Panc1 (cell line): ENCODE data around the gene TST. TPM values are rescaled to one million over a fixed set of nuclear protein-coding genes. Genes with fewer than 3 reads are reported as not detected.

ENCODE experiments used
- ATAC-seq: fragments of 200-7000 bp; cut with Tn5 transposase; 2 replicates; pipeline ENCODE4 v1.9.1; 2020; ENCODE audit warnings: mild to moderate bottlenecking, moderate library complexity
- BruUV-seq: library from RNA; stranded (reverse); fragments of 400-500 nt; replicated peaks from 2 replicates; lab custom pipeline; 2021; lab: Mats Ljungman, UMichigan
- CTCF ChIA-PET: fragments of 300-600 bp; sonication (Branson Sonifier 250); formaldehyde crosslinking; loops from one replicate; lab custom pipeline; 2022; ENCODE audit warnings: antibody characterized with exemption; lab: Charles Lee
- POLR2A ChIA-PET: fragments of 300-600 bp; sonication (Branson Sonifier 250); formaldehyde crosslinking; loops from one replicate; lab custom pipeline; 2022; ENCODE audit warnings: antibody characterized with exemption; lab: Charles Lee
- DNase-seq: peaks from one replicate; pipeline ENCODE4 v3.0.0-alpha.2; 2010; ENCODE audit warnings: low read depth, low spot score
- H3K27ac ChIP-seq: 2 replicates; pipeline ENCODE4 v1.5.1; 2011; ENCODE audit warnings: mild to moderate bottlenecking, low read length, inconsistent platforms
- H3K27me3 ChIP-seq: fragments of 200-500 bp; sonication (Bioruptor generic); 2 replicates; pipeline ENCODE4 v1.6.0; 2014; ENCODE audit warnings: low read length, inconsistent platforms; ENCODE audit not compliant: control insufficient read depth, insufficient read depth
- H3K36me3 ChIP-seq: fragments of 200-500 bp; sonication (Bioruptor generic); 2 replicates; pipeline ENCODE4 v1.5.1; 2014; ENCODE audit warnings: inconsistent platforms, mild to moderate bottlenecking, low read length, moderate library complexity; ENCODE audit not compliant: control insufficient read depth, insufficient read depth
- H3K4me1 ChIP-seq: 2 replicates; pipeline ENCODE4 v1.5.1; 2011; ENCODE audit warnings: inconsistent platforms, mild to moderate bottlenecking, low read length, moderate library complexity; ENCODE audit not compliant: control insufficient read depth, insufficient read depth
- H3K4me3 ChIP-seq, 2 experiments: 2 replicates each; pipeline ENCODE4 v1.5.1; 2011 to 2012; ENCODE audit warnings: low read depth in 2 of 2, low read length in 2 of 2, mild to moderate bottlenecking in 2 of 2, inconsistent platforms in 1 of 2, moderate library complexity in 1 of 2
- H3K9me3 ChIP-seq: fragments of 200-500 bp; sonication (Bioruptor generic); 2 replicates; pipeline ENCODE4 v1.5.1; 2014; ENCODE audit warnings: low read depth, mild to moderate bottlenecking, inconsistent platforms, low read length, moderate library complexity; ENCODE audit not compliant: control insufficient read depth, insufficient read depth
- CTCF ChIP-seq: fragments of 450-650 bp; IDR thresholded peaks from 2 replicates; pipeline ENCODE4 v1.5.1; 2017; ENCODE audit warnings: mild to moderate bottlenecking
- POLR2AphosphoS5 ChIP-seq: IDR thresholded peaks from 2 replicates; pipeline ENCODE4 v1.6.1; 2012; ENCODE audit warnings: mild to moderate bottlenecking, low read depth, low read length, moderate library complexity
- REST ChIP-seq, 2 experiments: IDR thresholded peaks; 2 replicates each; pipeline ENCODE4 v1.6.1; 2011 to 2012; ENCODE audit warnings: low read depth in 2 of 2, control low read depth in 1 of 2, low read length in 1 of 2, mild to moderate bottlenecking in 1 of 2, moderate library complexity in 1 of 2; ENCODE audit not compliant: insufficient read depth in 1 of 2
- SIN3A ChIP-seq: IDR thresholded peaks from 2 replicates; pipeline ENCODE4 v1.6.1; 2012; ENCODE audit warnings: low read depth, mild to moderate bottlenecking, low read length, moderate library complexity, borderline replicate concordance; ENCODE audit not compliant: insufficient read depth
- TCF7L2 ChIP-seq: IDR thresholded peaks from 2 replicates; pipeline ENCODE4 v1.6.1; 2011; ENCODE audit warnings: mild to moderate bottlenecking, low read depth, low read length, inconsistent platforms
- in situ Hi-C: cut with HindIII; loops from 2 replicates; pipeline ENCODE4 v1.10.0; 2016; ENCODE audit warnings: low sequenced_read_pairs, low pct_unique_long_range_greater_than_20kb
- intact Hi-C: fragments of 100-400 bp; cut with micrococcal nuclease; formaldehyde crosslinking; loops from one replicate; pipeline ENCODE4 v1.10.0; 2022; ENCODE audit not compliant: unreplicated experiment
- total RNA-seq: library from RNA; stranded (reverse); gene quantifications from one replicate; pipeline ENCODE4 v1.2.1, GENCODE V29; 2021; ENCODE audit not compliant: unreplicated experiment

TST gene
- total RNA-seq, 1 experiment from 2014 or later: 15.9 TPM

- POLR2A ChIA-PET: interaction anchor here (0.6 kb wide), 1 partner anchor 26 kb away, joined by 4 read pairs; no protein-coding TSS in a partner anchor
- TF ChIP-seq REST (IDR thresholded peaks at IDR 0.05; ENCODE audit: insufficient read depth in 1 of 2, low read depth in 2 of 2, low read length in 1 of 2) (no peak), POLR2AphosphoS5 (no peak), SIN3A (no peak), TCF7L2 (no peak), CTCF (no peak)
- BruUV-seq: no TSS peak
- CTCF ChIA-PET: interaction anchor here (0.5 kb wide), 1 partner anchor 114 kb away, joined by 5 read pairs; no protein-coding TSS in a partner anchor
- Histone ChIP-seq H3K36me3 (no peaks in the 10 kb centered on the region), H3K4me1 (no peaks in the 10 kb centered on the region), H3K9me3 (no peaks in the 10 kb centered on the region), H3K4me3 (no peak overlapping the region), H3K27ac (no peak overlapping the region), H3K27me3 (no peaks in the 10 kb centered on the region)
- intact Hi-C loops (no loop called here), in situ Hi-C loops (no loop called here)
- ATAC-seq (no peak), DNase-seq (no peak)
These were observed 49.6 kb upstream of the TST start for GRCh38 chr22:37068859-37069258.

- Histone ChIP-seq H3K27me3 (no peaks in the 10 kb centered on the region), H3K36me3 (no peaks in the 10 kb centered on the region), H3K4me1 (no peaks in the 10 kb centered on the region), H3K4me3 (no peak overlapping the region), H3K27ac (no peak overlapping the region), H3K9me3 (no peaks in the 10 kb centered on the region)
- intact Hi-C loops: no loop called here
- no peak for ATAC-seq
- DNase-seq: no peak
- ChIA-PET CTCF (no interaction called here), POLR2A (interaction anchor here (0.5 kb wide), 1 partner anchor 110 kb away, joined by 7 read pairs; no protein-coding TSS in a partner anchor)
- in situ Hi-C loops: no loop called here
- BruUV-seq: no TSS peak
- TF ChIP-seq TCF7L2 (no peak), SIN3A (no peak), REST (IDR thresholded peaks at IDR 0.05; ENCODE audit: insufficient read depth in 1 of 2, low read depth in 2 of 2, low read length in 1 of 2) (no peak), POLR2AphosphoS5 (no peak), CTCF (no peak)
These were observed 48.2 kb upstream of the TST start for GRCh38 chr22:37067428-37067827.
